HepG2 (cell line): ENCODE results near the gene RIMBP2. TPM values are rescaled to one million over a fixed set of nuclear protein-coding genes. Genes with fewer than 3 reads are reported as not detected.

Experiments used
- ATAC-seq: fragments of 200-7000 bp; cut with Tn5 transposase; 3 replicates; pipeline ENCODE4 v1.9.1; 2020; ENCODE audit warnings: mild to moderate bottlenecking, moderate library complexity
- BruUV-seq: library from RNA; stranded (reverse); fragments of 400-500 nt; replicated peaks from 2 replicates; lab custom pipeline; 2021; lab: Mats Ljungman, UMichigan
- CTCF ChIA-PET: fragments of 300-600 bp; formaldehyde crosslinking; extraction: SDS; loops from one replicate; lab custom pipeline; 2021; ENCODE audit warnings: low total read pairs, inconsistent platforms, low intra/inter-chr PET ratio; lab: Yijun Ruan, JAX
- POLR2A ChIA-PET: fragments of 350-600 bp; sonication (Branson Sonifier 250); formaldehyde crosslinking; loops from one replicate; lab custom pipeline; 2020; ENCODE audit warnings: antibody characterized with exemption, inconsistent platforms; lab: Yijun Ruan, JAX
- DNase-seq: peaks from one replicate; pipeline ENCODE4 v3.0.0-alpha.2; 2015; ENCODE audit warnings: low spot score
- FAIRE-seq: peaks from 3 replicates; lab custom pipeline; 2011; peaks lifted over from hg19 to GRCh38; lab: Jason Lieb, UNC
- H2AFZ ChIP-seq: one replicate; pipeline ENCODE4 v1.6.1; 2011; ENCODE audit warnings: low read length, inconsistent platforms
- H3K27ac ChIP-seq: fragments of 300-600 bp; 3 replicates; pipeline ENCODE4 v1.8.0; 2011; ENCODE audit warnings: mixed run types, mild to moderate bottlenecking, mixed read lengths, low read length, inconsistent platforms; ENCODE audit not compliant: insufficient read depth; ENCODE audit errors: extremely low read length
- H3K27me3 ChIP-seq, 2 experiments: fragments of 200-600 bp in 1 of 2; 2 replicates in 1 of 2; 3 replicates in 1 of 2; pipeline versions ENCODE4 v1.6.0 to v1.8.0; 2011; ENCODE audit warnings: low read length in 2 of 2, mild to moderate bottlenecking in 2 of 2, moderate library complexity in 2 of 2, inconsistent platforms in 1 of 2; ENCODE audit not compliant: insufficient read depth in 2 of 2, control insufficient read depth in 1 of 2
- H3K36me3 ChIP-seq, 2 experiments: fragments of 200-600 bp in 1 of 2; replicated peaks in 1 of 2; 2 replicates in 1 of 2; 3 replicates in 1 of 2; pipeline versions ENCODE4 v1.5.1 to v1.8.0; 2011; ENCODE audit warnings: low read length in 2 of 2, inconsistent platforms in 1 of 2; ENCODE audit not compliant: insufficient read depth in 2 of 2, control insufficient read depth in 1 of 2
- H3K4me1 ChIP-seq: 2 replicates; pipeline ENCODE4 v1.5.1; 2012; ENCODE audit warnings: low read length, inconsistent platforms; ENCODE audit not compliant: insufficient read depth
- H3K4me2 ChIP-seq: 2 replicates; pipeline ENCODE4 v1.6.0; 2011; ENCODE audit warnings: low read depth, low read length, inconsistent platforms
- H3K4me3 ChIP-seq, 3 experiments: fragments of 200-600 bp in 1 of 3; sonication (generic), shearing (Covaris generic) in 1 of 3; replicated peaks in 1 of 3; 2 replicates each; pipeline ENCODE4 v1.5.1; 2011 to 2016; ENCODE audit warnings: low read length in 3 of 3, inconsistent platforms in 2 of 3, low read depth in 2 of 3, mild to moderate bottlenecking in 2 of 3, control low read depth in 1 of 3, mixed read lengths in 1 of 3; ENCODE audit not compliant: insufficient read depth in 1 of 3
- H3K79me2 ChIP-seq: one replicate; pipeline ENCODE4 v1.6.1; 2011; ENCODE audit warnings: low read length, inconsistent platforms; ENCODE audit not compliant: insufficient read depth
- H3K9ac ChIP-seq: 2 replicates; pipeline ENCODE4 v1.6.0; 2011; ENCODE audit warnings: mild to moderate bottlenecking, low read depth, low read length, inconsistent platforms; ENCODE audit not compliant: insufficient read depth
- H3K9me3 ChIP-seq: 2 replicates; pipeline ENCODE4 v1.5.1; 2012; ENCODE audit warnings: mild to moderate bottlenecking, low read length
- H4K20me1 ChIP-seq: 2 replicates; pipeline ENCODE4 v1.6.0; 2011; ENCODE audit warnings: inconsistent platforms, mild to moderate bottlenecking, low read length, moderate library complexity; ENCODE audit not compliant: insufficient read depth
- AGO2 ChIP-seq: fragments of 200-400 bp; formaldehyde crosslinking; optimal IDR thresholded peaks from 2 replicates; pipeline ENCODE3; 2017; ENCODE audit warnings: mild to moderate bottlenecking, low read depth, low read length, moderate library complexity
- ARHGAP35 ChIP-seq: sonication (generic); formaldehyde crosslinking; IDR thresholded peaks from 2 replicates; pipeline ENCODE4 v1.9.0; 2022; ENCODE audit warnings: mild to moderate bottlenecking, inconsistent platforms, moderate library complexity, missing genetic modification reagents, borderline replicate concordance
- CEBPB ChIP-seq: IDR thresholded peaks from 2 replicates; pipeline ENCODE4 v1.6.1; 2011; ENCODE audit warnings: low read depth, low read length, improper control_type of control experiment, borderline replicate concordance
- IRF1 ChIP-seq: sonication (generic); formaldehyde crosslinking; IDR thresholded peaks from 2 replicates; pipeline ENCODE4 v1.4.0; 2020; ENCODE audit warnings: low read depth, mild to moderate bottlenecking, missing genetic modification reagents
- LRRFIP1 ChIP-seq: sonication (generic); formaldehyde crosslinking; conservative IDR thresholded peaks from 2 replicates; pipeline ENCODE4 v1.4.0; 2020; ENCODE audit warnings: missing genetic modification reagents
- MXD1 ChIP-seq: sonication (generic); formaldehyde crosslinking; IDR thresholded peaks from 2 replicates; pipeline ENCODE4 v1.4.0; 2020; ENCODE audit warnings: mild to moderate bottlenecking, missing genetic modification reagents
- NFE2L2 ChIP-seq: fragments of 150-350 bp; IDR thresholded peaks from 2 replicates; pipeline ENCODE4 v1.6.1; 2014; ENCODE audit warnings: low read length
- PRDM4 ChIP-seq: sonication (generic); formaldehyde crosslinking; IDR thresholded peaks from 2 replicates; pipeline ENCODE4 v1.9.0; 2021; ENCODE audit warnings: missing genetic modification reagents, borderline replicate concordance
- TBL1XR1 ChIP-seq: fragments of 150-350 bp; IDR thresholded peaks from 2 replicates; pipeline ENCODE4 v1.6.1; 2014; ENCODE audit warnings: borderline replicate concordance, low read length; ENCODE audit not compliant: partially characterized antibody
- TOE1 ChIP-seq: sonication (generic); formaldehyde crosslinking; IDR thresholded peaks from 2 replicates; pipeline ENCODE4 v1.4.0; 2020; ENCODE audit warnings: mild to moderate bottlenecking, missing genetic modification reagents
- ZC3H4 ChIP-seq: sonication (generic); formaldehyde crosslinking; IDR thresholded peaks from 2 replicates; pipeline ENCODE4 v1.4.0; 2020; ENCODE audit warnings: missing genetic modification reagents, borderline replicate concordance
- ZFP62 ChIP-seq: sonication (generic); formaldehyde crosslinking; IDR thresholded peaks from 2 replicates; pipeline ENCODE4 v1.4.0; 2020; ENCODE audit warnings: missing genetic modification reagents
- ZIK1 ChIP-seq: sonication (generic); formaldehyde crosslinking; IDR thresholded peaks from 2 replicates; pipeline ENCODE4 v1.5.0; 2020; ENCODE audit warnings: mild to moderate bottlenecking, low read depth, missing genetic modification reagents, borderline replicate concordance
- ZNF274 ChIP-seq: sonication (generic); formaldehyde crosslinking; IDR thresholded peaks from 2 replicates; pipeline ENCODE4 v1.5.1; 2020; ENCODE audit warnings: mild to moderate bottlenecking, missing genetic modification reagents
- ZNF567 ChIP-seq: sonication (generic); formaldehyde crosslinking; IDR thresholded peaks from 2 replicates; pipeline ENCODE4 v1.8.1; 2023; ENCODE audit warnings: mild to moderate bottlenecking, missing genetic modification reagents, borderline replicate concordance
- ZNF652 ChIP-seq: IDR thresholded peaks from 2 replicates; pipeline ENCODE4 v1.6.1; 2016; ENCODE audit warnings: low read depth, borderline replicate concordance
- ZNF670 ChIP-seq: sonication (generic); formaldehyde crosslinking; IDR thresholded peaks from 2 replicates; pipeline ENCODE4 v1.8.0; 2022; ENCODE audit warnings: mild to moderate bottlenecking, missing genetic modification reagents, borderline replicate concordance
- ZNF775 ChIP-seq: sonication (generic); formaldehyde crosslinking; IDR thresholded peaks from 2 replicates; pipeline ENCODE4 v1.4.0; 2020; ENCODE audit warnings: missing genetic modification reagents, mild to moderate bottlenecking, moderate library complexity, borderline replicate concordance
- ZNF841 ChIP-seq: sonication (generic); formaldehyde crosslinking; IDR thresholded peaks from 2 replicates; pipeline ENCODE4 v1.8.1; 2023; ENCODE audit warnings: missing genetic modification reagents, borderline replicate concordance
- WGBS: methylation state at CpG from one replicate; pipeline ENCODE4 v1.1.6; 2017; ENCODE audit warnings: low lambda C conversion rate; 5-methylcytosine and 5-hydroxymethylcytosine counted together
- in situ Hi-C: cut with HindIII; loops from 2 replicates; pipeline ENCODE4 v1.10.0; 2017; ENCODE audit warnings: low pct_unique_long_range_greater_than_20kb; ENCODE audit not compliant: extremely low pct_ligation_motif_present
- intact Hi-C: fragments of 100-400 bp; cut with micrococcal nuclease; formaldehyde crosslinking; loops from one replicate; pipeline ENCODE4 v1.10.0; 2022; ENCODE audit not compliant: unreplicated experiment
- polyA plus RNA-seq, 8 experiments: library from polyadenylated mRNA; depleted of rRNA in 3 of 8; stranded (reverse) in 7 of 8; unstranded in 1 of 8; fragments of >200 nt; fragmentation: Illumina TruSeq in 4 of 8; extraction: Trizol in 4 of 8; gene quantifications; 2 replicates each; pipeline versions ENCODE4 v1.2.1 to v1.2.3, GENCODE V29; 2011 to 2016; ENCODE audit warnings: low read depth in 4 of 8, missing spikeins in 1 of 8, mixed read lengths in 1 of 8; ENCODE audit not compliant: insufficient read depth in 1 of 8
- total RNA-seq, 5 experiments: library from RNA; depleted of rRNA; stranded (reverse); fragments of >200 nt; fragmentation: Illumina TruSeq; extraction: Trizol; gene quantifications; 2 replicates each; pipeline ENCODE4 v1.2.3, GENCODE V29; 2016; ENCODE audit warnings: low read depth in 1 of 5

Gene RIMBP2
- total and polyA plus RNA-seq, 2 of the 13 experiments (the other 11 are each of a cell fraction or from before 2014, with no cell fraction given): 0.03 TPM; not detected in 1

GRCh38 chr12:130583317-130583716, 132.8 kb downstream of the RIMBP2 start:
- 17% methylated on average over 5 of the region's 5 CpGs for WGBS
- FAIRE-seq: no peak
- ChIA-PET CTCF (no interaction called here), POLR2A (no interaction called here)
- peaks cover 0 to 8% of the 10 kb centered on the region in 2 experiments; a peak in 1 of 5 replicates for H3K27me3 ChIP-seq
- no peak overlapping the region for H3K9ac ChIP-seq
- intact Hi-C loops (no loop called here), in situ Hi-C loops (no loop called here)
- no peaks in the 10 kb centered on the region for H4K20me1 ChIP-seq
- no peak overlapping the region for H3K27ac ChIP-seq
- no TSS peak for BruUV-seq
- no peaks in the 10 kb centered on the region for H3K4me1 ChIP-seq
- no peak overlapping the region for H3K4me2 ChIP-seq
- H3K4me3 ChIP-seq: no peak overlapping the region
- no peak overlapping the region for H2AFZ ChIP-seq
- H3K36me3 ChIP-seq: no peaks in the 10 kb centered on the region
- no peaks in the 10 kb centered on the region for H3K9me3 ChIP-seq
- ATAC-seq: no peak
- no peak for DNase-seq
- no peaks in the 10 kb centered on the region for H3K79me2 ChIP-seq
- TF ChIP-seq AGO2: no peak
- TF ChIP-seq ZNF567: no peak
- no peak for TF ChIP-seq ZC3H4
- TF ChIP-seq TBL1XR1: no peak
- no peak for TF ChIP-seq IRF1
- no peak for TF ChIP-seq ARHGAP35 (CRISPR knock-in tag)
- TF ChIP-seq LRRFIP1 (CRISPR knock-in tag): no peak
- TF ChIP-seq ZNF670 (CRISPR knock-in tag): no peak
- no peak for TF ChIP-seq ZNF841 (CRISPR knock-in tag)
- TF ChIP-seq PRDM4 (CRISPR knock-in tag): no peak
- TF ChIP-seq NFE2L2: no peak
- TF ChIP-seq TOE1 (CRISPR knock-in tag): no peak
- TF ChIP-seq MXD1: no peak
- TF ChIP-seq ZNF274 (CRISPR knock-in tag): no peak
- no peak for TF ChIP-seq ZFP62
- TF ChIP-seq ZNF652 (CRISPR knock-in tag): no peak
- TF ChIP-seq ZIK1: no peak
- peak; percentile 81 for TF ChIP-seq CEBPB
- TF ChIP-seq ZNF775 (CRISPR knock-in tag): no peak
